HG02798 (cell line): Measurements from ENCODE around the gene DOK1.

ENCODE experiments used
- ATAC-seq: cut with Tn5 transposase; IDR thresholded peaks from one replicate; pipeline ENCODE4 v1.9.1; 2021; ENCODE audit warnings: mild to moderate bottlenecking; ENCODE audit not compliant: unreplicated experiment, poor library complexity

The DOK1 gene

GRCh38 chr2:74588664-74589063, 34.1 kb downstream of the DOK1 start:
- no peak for ATAC-seq

GRCh38 chr2:74593826-74594772, 39.6 kb downstream of the DOK1 start:
- no peak for ATAC-seq

DNA sequence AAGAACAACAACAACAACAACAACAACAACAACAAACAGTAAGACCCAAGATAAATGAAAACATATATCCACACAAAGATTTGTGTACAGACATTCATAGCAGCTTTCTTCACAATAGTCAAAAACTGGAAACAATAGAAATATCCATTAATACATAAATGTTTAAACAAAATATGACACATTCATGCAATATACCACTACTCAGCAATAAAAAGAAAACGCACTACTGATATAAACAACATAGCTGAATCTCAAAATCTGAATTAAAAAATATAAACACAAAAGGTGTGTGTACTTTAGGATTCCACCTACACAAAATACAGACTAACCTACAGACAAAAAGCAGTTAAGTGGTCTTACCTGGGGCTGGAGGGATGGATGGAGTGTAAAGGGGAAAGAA, 42.1 kb downstream of the DOK1 start:
- no peak for ATAC-seq

DNA sequence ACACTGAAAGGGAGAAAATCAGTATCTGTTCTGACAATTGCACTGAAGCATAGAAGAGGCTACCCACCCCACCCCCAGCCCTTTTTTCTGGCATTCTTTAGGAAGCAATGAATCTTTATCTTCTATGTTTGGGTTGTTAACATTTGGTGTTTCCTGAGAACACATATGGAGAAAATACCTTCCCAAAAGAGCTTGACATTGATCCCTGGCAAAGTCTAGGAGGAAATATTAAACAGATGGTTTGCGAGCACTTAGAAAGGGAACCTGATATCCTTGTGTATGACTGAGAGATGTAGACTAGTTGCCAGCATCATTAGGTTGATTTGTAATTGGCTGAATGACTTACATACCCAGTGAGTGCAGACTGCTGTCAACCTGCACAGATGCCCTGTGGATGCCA, 42.9 kb downstream of the DOK1 start:
- ATAC-seq: no peak

GRCh38 chr2:74599676-74600075, 45.2 kb downstream of the DOK1 start:
- no peak for ATAC-seq

GRCh38 chr2:74602586-74603281, 48.2 kb downstream of the DOK1 start:
- ATAC-seq: no peak

- no peak for ATAC-seq
These were observed 48.9 kb downstream of the DOK1 start for GRCh38 chr2:74603282-74604000.

- ATAC-seq: no peak
These were observed 52.4 kb downstream of the DOK1 start for GRCh38 chr2:74606927-74607326.
